GM12878 (cell line): ENCODE measurements around the gene OR2L13. TPM values are rescaled to one million over a fixed set of nuclear protein-coding genes. Genes with fewer than 3 reads are reported as not detected.

Source experiments
- ATAC-seq: fragments of 200-7000 bp; cut with Tn5 transposase; 3 replicates; pipeline ENCODE4 v1.9.1; 2020; ENCODE audit warnings: mild to moderate bottlenecking, moderate library complexity
- BruUV-seq: library from RNA; stranded (reverse); fragments of 400-500 nt; replicated peaks from 2 replicates; lab custom pipeline; 2021; lab: Mats Ljungman, UMichigan
- CTCF ChIA-PET: fragments of 300-600 bp; sonication (Branson Sonifier 250); formaldehyde crosslinking; extraction: SDS; loops from one replicate; lab custom pipeline; 2021; ENCODE audit warnings: inconsistent platforms; lab: Yijun Ruan, JAX
- POLR2A ChIA-PET: fragments of 350-600 bp; formaldehyde crosslinking; extraction: SDS; loops from one replicate; lab custom pipeline; 2021; ENCODE audit warnings: inconsistent platforms; lab: Charles Lee
- RAD21 ChIA-PET: fragments of 300-600 bp; sonication (Branson Sonifier 250); formaldehyde crosslinking; loops from one replicate; lab custom pipeline; 2023; ENCODE audit warnings: antibody characterized with exemption; ENCODE audit not compliant: unreplicated experiment; lab: Charles Lee
- SMC1A ChIA-PET: fragments of 300-600 bp; sonication (Branson Sonifier 250); formaldehyde crosslinking; loops from one replicate; lab custom pipeline; 2023; ENCODE audit not compliant: unreplicated experiment, uncharacterized antibody; lab: Charles Lee
- DNase-seq: peaks from one replicate; pipeline ENCODE4 v3.0.0-alpha.2; 2011; ENCODE audit warnings: low read depth, low spot score
- FAIRE-seq: peaks from 3 replicates; lab custom pipeline; 2011; peaks lifted over from hg19 to GRCh38; lab: Jason Lieb, UNC
- H2AFZ ChIP-seq: 2 replicates; pipeline ENCODE4 v1.6.0; 2011; ENCODE audit warnings: low read depth, low read length, control low read depth; ENCODE audit not compliant: control insufficient read depth
- H3K27ac ChIP-seq: 2 replicates; pipeline ENCODE4 v1.5.1; 2011; ENCODE audit warnings: control low read depth; ENCODE audit not compliant: control insufficient read depth, insufficient read depth
- H3K27me3 ChIP-seq, 2 experiments: replicated peaks in 1 of 2; 2 replicates each; pipeline versions ENCODE4 v1.6.0 to v1.6.1; 2011; ENCODE audit warnings: low read length in 1 of 2; ENCODE audit not compliant: control insufficient read depth in 2 of 2, insufficient read depth in 2 of 2
- H3K36me3 ChIP-seq, 2 experiments: 2 replicates each; pipeline ENCODE4 v1.5.1; 2011; ENCODE audit warnings: low read length in 1 of 2; ENCODE audit not compliant: control insufficient read depth in 2 of 2, insufficient read depth in 2 of 2
- H3K4me1 ChIP-seq: 2 replicates; pipeline ENCODE4 v1.6.1; 2011; ENCODE audit warnings: mild to moderate bottlenecking, low read length, moderate library complexity, mixed read lengths; ENCODE audit not compliant: control insufficient read depth, insufficient read depth
- H3K4me2 ChIP-seq: 2 replicates; pipeline ENCODE4 v1.6.0; 2011; ENCODE audit warnings: control low read depth; ENCODE audit not compliant: control insufficient read depth, insufficient read depth
- H3K4me3 ChIP-seq: fragments of 200-600 bp; sonication (generic); 2 replicates; pipeline ENCODE4 v1.5.1; 2016
- H3K79me2 ChIP-seq: 2 replicates; pipeline ENCODE4 v1.6.0; 2011; ENCODE audit warnings: low read length; ENCODE audit not compliant: control insufficient read depth, insufficient read depth
- H3K9ac ChIP-seq: 2 replicates; pipeline ENCODE4 v1.8.0; 2011; ENCODE audit warnings: low read length, control low read depth, mixed read lengths; ENCODE audit not compliant: control insufficient read depth, insufficient read depth
- H3K9me3 ChIP-seq: replicated peaks from 3 replicates; pipeline ENCODE4 v1.5.1; 2011; ENCODE audit warnings: mild to moderate bottlenecking, low read length; ENCODE audit not compliant: control insufficient read depth, insufficient read depth
- H4K20me1 ChIP-seq: 2 replicates; pipeline ENCODE4 v1.6.0; 2011; ENCODE audit not compliant: control insufficient read depth, insufficient read depth
- BMI1 ChIP-seq: fragments of 450-650 bp; IDR thresholded peaks from 2 replicates; pipeline ENCODE4 v1.6.1; 2016; ENCODE audit warnings: mild to moderate bottlenecking, moderate library complexity, borderline replicate concordance
- ESRRA ChIP-seq: IDR thresholded peaks from 2 replicates; pipeline ENCODE4 v1.6.1; 2012; ENCODE audit warnings: mild to moderate bottlenecking, low read length, improper control_type of control experiment
- EZH2 ChIP-seq: IDR thresholded peaks from 2 replicates; pipeline ENCODE4 v1.6.1; 2012; ENCODE audit warnings: low read depth, mild to moderate bottlenecking, control low read depth, inconsistent platforms, low read length, borderline replicate concordance; ENCODE audit not compliant: control insufficient read depth
- HDAC2 ChIP-seq: fragments of 200-600 bp; sonication (generic); IDR thresholded peaks from 2 replicates; pipeline ENCODE4 v1.6.1; 2017
- IKZF2 ChIP-seq, 2 experiments: fragments of 450-650 bp; IDR thresholded peaks; 2 replicates each; pipeline ENCODE4 v1.6.1; 2017; ENCODE audit warnings: mild to moderate bottlenecking in 2 of 2, moderate library complexity in 2 of 2
- NR2C1 ChIP-seq: fragments of 450-650 bp; IDR thresholded peaks from 2 replicates; pipeline ENCODE4 v1.6.1; 2017; ENCODE audit warnings: antibody characterized with exemption, mild to moderate bottlenecking, moderate library complexity
- RCOR1 ChIP-seq: conservative IDR thresholded peaks from 2 replicates; pipeline ENCODE4 v1.6.1; 2012; ENCODE audit warnings: low read depth, low read length, improper control_type of control experiment
- SMARCA5 ChIP-seq: fragments of 450-650 bp; IDR thresholded peaks from 2 replicates; pipeline ENCODE4 v1.6.1; 2017; ENCODE audit warnings: mild to moderate bottlenecking
- ZNF24 ChIP-seq: fragments of 450-650 bp; IDR thresholded peaks from 2 replicates; pipeline ENCODE4 v1.6.1; 2017; ENCODE audit warnings: antibody characterized with exemption, mild to moderate bottlenecking
- WGBS: methylation state at CpG from one replicate; pipeline ENCODE4 v1.1.6; 2016; ENCODE audit warnings: low lambda C conversion rate; ENCODE audit not compliant: insufficient replicate concordance, insufficient coverage; ENCODE audit errors: missing lambda C conversion rate; 5-methylcytosine and 5-hydroxymethylcytosine counted together
- in situ Hi-C: fragments of 300-500 bp; cut with MboI; formaldehyde crosslinking; loops from 9 replicates; pipeline ENCODE4 v1.14.3; 2018; ENCODE audit warnings: mixed read lengths
- intact Hi-C: fragments of 100-400 bp; cut with micrococcal nuclease; formaldehyde crosslinking; loops from one replicate; pipeline ENCODE4 v1.14.2; 2022; ENCODE audit not compliant: unreplicated experiment
- polyA plus RNA-seq, 11 experiments: library from polyadenylated mRNA; depleted of rRNA in 4 of 11; unstranded in 6 of 11; stranded (reverse) in 5 of 11; fragments of >200 nt; fragmentation: Nextera tagmentation in 4 of 11; fragmentation: Illumina TruSeq in 1 of 11; extraction: Ambion mirVana in 4 of 11; extraction: Trizol in 1 of 11; gene quantifications; 1 replicate in 1 of 11; 2 replicates in 10 of 11; pipeline versions ENCODE4 v1.2.1 to v1.2.3, GENCODE V29; 2011 to 2016; ENCODE audit warnings: inconsistent platforms in 2 of 11, missing spikeins in 2 of 11, low read depth in 1 of 11
- total RNA-seq, 4 experiments: library from RNA; depleted of rRNA in 3 of 4; stranded (reverse); fragments of >200 nt in 3 of 4; fragmentation: Illumina TruSeq in 1 of 4; extraction: Trizol in 1 of 4; gene quantifications; 2 replicates each; pipeline versions ENCODE4 v1.2.1 to v1.2.3, GENCODE V29; 2013 to 2021

The OR2L13 gene
- total and polyA plus RNA-seq, 10 of the 15 experiments (the other 5 are each of a cell fraction or from before 2014, with no cell fraction given) = not detected

- SMC1A ChIA-PET = no interaction called here
Measured at GRCh38 chr1:248047008-248047407, 48.0 kb upstream of the OR2L13 start.

GRCh38 chr1:248054671-248055070 is 40.3 kb upstream of the OR2L13 start:
- Histone ChIP-seq H3K9me3 (no peaks in the 10 kb centered on the region), H3K9ac (no peak overlapping the region), H3K79me2 (no peaks in the 10 kb centered on the region), H3K27ac (no peak overlapping the region), H3K4me2 (no peak overlapping the region), H3K4me3 (no peak overlapping the region), H3K36me3 (no peaks in the 10 kb centered on the region), H3K4me1 (no peaks in the 10 kb centered on the region), H4K20me1 (no peaks in the 10 kb centered on the region), H3K27me3 (no peaks in the 10 kb centered on the region), H2AFZ (no peak overlapping the region)
- intact Hi-C loops = no loop called here
- RAD21 ChIA-PET = no interaction called here
- in situ Hi-C loops = no loop called here
- no peak for TF ChIP-seq BMI1
- no peak for TF ChIP-seq HDAC2
- no peak for TF ChIP-seq NR2C1
- no peak for TF ChIP-seq ZNF24
- no peak for TF ChIP-seq IKZF2 (IDR thresholded peaks at IDR 0.05)
- TF ChIP-seq SMARCA5 = no peak
- DNase-seq = no peak
- POLR2A ChIA-PET = no interaction called here
- no peak for ATAC-seq
- SMC1A ChIA-PET = no interaction called here
- no TSS peak for BruUV-seq
- CTCF ChIA-PET = no interaction called here
- FAIRE-seq = no peak

More at GRCh38 chr1:248047008-248047407, 48.0 kb upstream of the OR2L13 start:
- Histone ChIP-seq H3K4me1 (no peaks in the 10 kb centered on the region), H3K4me3 (no peak overlapping the region), H3K36me3 (no peaks in the 10 kb centered on the region), H3K9me3 (no peaks in the 10 kb centered on the region), H3K27ac (no peak overlapping the region), H2AFZ (no peak overlapping the region), H3K79me2 (no peaks in the 10 kb centered on the region), H3K9ac (no peak overlapping the region), H3K27me3 (no peaks in the 10 kb centered on the region), H3K4me2 (no peak overlapping the region), H4K20me1 (no peaks in the 10 kb centered on the region)
- ChIA-PET CTCF (no interaction called here), POLR2A (no interaction called here), RAD21 (no interaction called here)
- no peak for TF ChIP-seq RCOR1
- TF ChIP-seq ESRRA = no peak
- TF ChIP-seq SMARCA5 = no peak
- TF ChIP-seq EZH2 = no peak
- ATAC-seq = no peak
- intact Hi-C loops = no loop called here
- no peak for DNase-seq
- no peak for FAIRE-seq
- in situ Hi-C loops = no loop called here
- 21% methylated on average over 1 of the region's 1 CpG for WGBS
- BruUV-seq = no TSS peak
